ENCODE results near the gene GRHPR. TPM values are rescaled to one million over a fixed set of nuclear protein-coding genes. Genes with fewer than 3 reads are reported as not detected.

Gene GRHPR
- polyA plus RNA-seq, 1 of the 3 experiments (the other 2 are of a cell fraction) = 206 TPM

- CTCF ChIA-PET = interaction anchor here (1.1 kb wide), 2 partner anchors 71 to 106 kb away, joined by 3 read pairs; partner anchors contain the start of gene TOMM5
- Histone ChIP-seq H3K4me3 (ENCODE audit: low read depth in 2 of 2, low read length in 1 of 2) (peak within 1 kb of the TSS; percentile 74 to 87), H3K9ac (peak within 1 kb of the TSS; percentile 79), H3K36me3 (replicated peaks in 1 of 2; ENCODE audit: control insufficient read depth in 1 of 2, insufficient read depth in 2 of 2, low read length in 1 of 2) (peaks cover 10 to 18% of the 10 kb centered on the region in 2 experiments), H2AFZ (ENCODE audit: low read depth) (peak within 1 kb of the TSS; percentile 96), H3K9me2 (no peaks in the 10 kb centered on the region), H3K27me3 (ENCODE audit: insufficient read depth) (no peaks in the 10 kb centered on the region), H3K9me3 (no peaks in the 10 kb centered on the region), H4K20me1 (ENCODE audit: insufficient read depth) (no peaks in the 10 kb centered on the region), H3K4me2 (peak within 1 kb of the TSS; percentile 97), H3F3A (replicated peaks; ENCODE audit: insufficient read depth) (peaks cover 3% of the 10 kb centered on the region), H3K27ac (ENCODE audit: low read depth in 2 of 2, low read length in 1 of 2) (peak within 1 kb of the TSS; percentile 41 to 73; a peak in 3 of 4 replicates), H3K79me2 (ENCODE audit: insufficient read depth) (peaks cover 32% of the 10 kb centered on the region), H3K4me1 (ENCODE audit: control insufficient read depth in 1 of 2, insufficient read depth in 2 of 2, low read depth in 1 of 2, low read length in 1 of 2) (peaks cover 16 to 20% of the 10 kb centered on the region in 2 experiments; a peak in 3 of 4 replicates)
- peak; percentile 97 for DNase-seq
- 18% methylated on average over 15 of the region's 56 CpGs for WGBS (ENCODE audit: low lambda C conversion rate)
- POLR2A ChIA-PET = interaction anchor here (0.7 to 1.6 kb wide), 4 partner anchors 24 to 300 kb away, joined by 3 to 5 read pairs (median 4); partner anchors contain the start of genes EXOSC3, FBXO10 and TOMM5
- no peak for TF ChIP-seq TEAD4 (IDR thresholded peaks at IDR 0.05; ENCODE audit: borderline replicate concordance, insufficient read depth)
- TF ChIP-seq CHD2 (IDR thresholded peaks at IDR 0.05; ENCODE audit: low read length, partially characterized antibody) = peak; percentile 65
- no peak for TF ChIP-seq ELF1 (IDR thresholded peaks at IDR 0.05)
- TF ChIP-seq RCOR1 (IDR thresholded peaks at IDR 0.05; ENCODE audit: low read length) = no peak
- peak; percentile 93 for TF ChIP-seq SIN3A (IDR thresholded peaks at IDR 0.05; ENCODE audit: borderline replicate concordance, low read depth, low read length)
- no peak for TF ChIP-seq MEF2A (IDR thresholded peaks at IDR 0.05; ENCODE audit: borderline replicate concordance, low read depth)
- peak; percentile 67; the same call in 1 of the 2 replicates for TF ChIP-seq RFX5 (IDR thresholded peaks at IDR 0.05; ENCODE audit: low read length)
- no peak for TF ChIP-seq FOXM1 (IDR thresholded peaks at IDR 0.05; ENCODE audit: low read depth)
- TF ChIP-seq USF1 (IDR thresholded peaks at IDR 0.05; ENCODE audit: borderline replicate concordance, low read depth) = peak; percentile 45; the same call in 1 of the 2 replicates
- no peak; the same call in 1 of the 2 replicates for TF ChIP-seq USF2 (IDR thresholded peaks at IDR 0.05; ENCODE audit: borderline replicate concordance, low read depth, low read length)
- TF ChIP-seq MAX (IDR thresholded peaks at IDR 0.05; ENCODE audit: low read depth) = peak; percentile 84
- no peak for TF ChIP-seq RAD21 (IDR thresholded peaks at IDR 0.05; ENCODE audit: low read length)
- TF ChIP-seq REST (IDR thresholded peaks at IDR 0.05; ENCODE audit: low read depth, low read length) = no peak
- TF ChIP-seq RXRA (IDR thresholded peaks at IDR 0.05; ENCODE audit: borderline replicate concordance, low read depth) = no peak
- TF ChIP-seq GABPA (IDR thresholded peaks at IDR 0.05; ENCODE audit: low read depth) = peak; percentile 63
- TF ChIP-seq SMC3 (IDR thresholded peaks at IDR 0.05; ENCODE audit: low read depth, low read length) = no peak
- peak; percentile 76 for TF ChIP-seq POLR2AphosphoS5 (IDR thresholded peaks at IDR 0.05; ENCODE audit: low read depth, low read length)
- no peak for TF ChIP-seq PBX3 (IDR thresholded peaks at IDR 0.05)
- TF ChIP-seq FOSL2 (IDR thresholded peaks at IDR 0.05; ENCODE audit: borderline replicate concordance, low read depth) = no peak
- TF ChIP-seq EZH2phosphoT487 (IDR thresholded peaks at IDR 0.05; ENCODE audit: borderline replicate concordance, low read depth) = no peak
- TF ChIP-seq JUND (IDR thresholded peaks at IDR 0.05) = no peak
- peak; percentile 97 for TF ChIP-seq MXI1 (IDR thresholded peaks at IDR 0.05; ENCODE audit: low read depth, low read length)
- TF ChIP-seq ZBTB33 (IDR thresholded peaks at IDR 0.05; ENCODE audit: borderline replicate concordance, low read depth) = no peak
Observed at GRCh38 chr9:37485389-37486255, 63.1 kb downstream of the GRHPR start, which contains the start of gene POLR1E. Gene POLR1E, plus strand, starts transcription at chr9:37485948. Its CDS starts 100 bp downstream, at chr9:37486048.

Data from SK-N-SH (cell line).